GM18505 (cell line): Measurements from ENCODE around the gene PCLO.
"Not testable (repeated sequence)": the region's sequence is repeated elsewhere in the genome, so short reads cannot be mapped to it uniquely, and the experiment has no call there.

Source experiments
- ATAC-seq: cut with Tn5 transposase; IDR thresholded peaks from one replicate; pipeline ENCODE4 v1.9.1; 2021; ENCODE audit not compliant: unreplicated experiment
- POLR2A ChIP-seq: IDR thresholded peaks from 4 replicates; pipeline ENCODE4 v1.6.1; 2011; ENCODE audit warnings: borderline replicate concordance; ENCODE audit not compliant: insufficient read depth, insufficient read length; ENCODE audit errors: extremely low read depth

The PCLO gene

GRCh38 chr7:83040484-83040883 is 122.2 kb downstream of the PCLO start:
- TF ChIP-seq POLR2A: no peak
- ATAC-seq: no peak

GRCh38 chr7:83038787-83039186 is 123.9 kb downstream of the PCLO start:
- no peak for ATAC-seq

GRCh38 chr7:83036721-83037380 is 125.8 kb downstream of the PCLO start:
- no peak for ATAC-seq
- TF ChIP-seq POLR2A: no peak

More at GRCh38 chr7:83038787-83039186, 123.9 kb downstream of the PCLO start:
- TF ChIP-seq POLR2A: no peak

GRCh38 chr7:83036130-83036529 is 126.6 kb downstream of the PCLO start:
- no peak for TF ChIP-seq POLR2A
- ATAC-seq: no peak

GRCh38 chr7:83032195-83032594 is 130.5 kb downstream of the PCLO start:
- ATAC-seq: no peak
- TF ChIP-seq POLR2A: no peak

- ATAC-seq: not testable (repeated sequence)
Observed at GRCh38 chr7:83023817-83024665, 138.6 kb downstream of the PCLO start.

- ATAC-seq: no peak
- no peak for TF ChIP-seq POLR2A
Observed at GRCh38 chr7:83021032-83021431, 141.7 kb downstream of the PCLO start.

GRCh38 chr7:83020161-83020560 is 142.5 kb downstream of the PCLO start:
- no peak for ATAC-seq
- no peak for TF ChIP-seq POLR2A

- ATAC-seq: no peak
- TF ChIP-seq POLR2A: no peak
Observed at GRCh38 chr7:83015916-83016315, 146.8 kb downstream of the PCLO start.

- no peak for TF ChIP-seq POLR2A
- ATAC-seq: no peak
Observed at GRCh38 chr7:83014546-83014945, 148.1 kb downstream of the PCLO start.

GRCh38 chr7:83011954-83012353 is 150.7 kb downstream of the PCLO start:
- TF ChIP-seq POLR2A: no peak
- ATAC-seq: no peak

- no peak for TF ChIP-seq POLR2A
- no peak for ATAC-seq
Observed at GRCh38 chr7:83005410-83005809, 157.3 kb downstream of the PCLO start.

- no peak for ATAC-seq
- TF ChIP-seq POLR2A: no peak
Observed at GRCh38 chr7:83001362-83002040, 161.2 kb downstream of the PCLO start.

- ATAC-seq: no peak
- TF ChIP-seq POLR2A: no peak
Observed at GRCh38 chr7:82998436-82998835, 164.2 kb downstream of the PCLO start.
